HL-60 (cell line): ENCODE results near the gene SLC37A2.

Source experiments
- DNase-seq, 2 experiments: peaks; one replicate each; pipeline ENCODE4 v3.0.0-alpha.2; 2010 to 2020; ENCODE audit warnings: low read depth in 1 of 2, low spot score in 1 of 2
- H3K27ac ChIP-seq: fragments of 250-450 bp; sonication (Bioruptor Pico); replicated peaks from 2 replicates; pipeline ENCODE4 v1.5.1; 2020; ENCODE audit warnings: mild to moderate bottlenecking, moderate library complexity
- H3K27me3 ChIP-seq: fragments of 250-450 bp; sonication (Bioruptor Pico); 2 replicates; pipeline ENCODE4 v1.5.1; 2021; ENCODE audit warnings: mild to moderate bottlenecking, moderate library complexity; ENCODE audit not compliant: insufficient read depth, poor library complexity, severe bottlenecking
- H3K4me3 ChIP-seq: replicated peaks from 2 replicates; pipeline ENCODE4 v1.5.1; 2011; ENCODE audit warnings: mild to moderate bottlenecking, control low read depth, low read length; ENCODE audit not compliant: insufficient read depth
- GABPA ChIP-seq: IDR thresholded peaks from 2 replicates; pipeline ENCODE4 v1.6.1; 2012; ENCODE audit warnings: low read depth
- POLR2AphosphoS5 ChIP-seq: IDR thresholded peaks from 2 replicates; pipeline ENCODE4 v1.6.1; 2012; ENCODE audit warnings: low read depth
- SPI1 ChIP-seq: IDR thresholded peaks from 2 replicates; pipeline ENCODE4 v1.6.1; 2012; ENCODE audit warnings: low read depth, mild to moderate bottlenecking, borderline replicate concordance
- TF ChIP-seq, protein P1 (sequence below): IDR thresholded peaks from one replicate; pipeline ENCODE4 v1.5.1; 2011; ENCODE audit warnings: low read length, control low read depth, inconsistent platforms; ENCODE audit not compliant: insufficient read depth
- TF ChIP-seq, protein P2 (sequence below): IDR thresholded peaks from 2 replicates; pipeline ENCODE4 v1.6.1; 2012; ENCODE audit warnings: low read depth; ENCODE audit not compliant: insufficient replicate concordance

The SLC37A2 gene

DNA sequence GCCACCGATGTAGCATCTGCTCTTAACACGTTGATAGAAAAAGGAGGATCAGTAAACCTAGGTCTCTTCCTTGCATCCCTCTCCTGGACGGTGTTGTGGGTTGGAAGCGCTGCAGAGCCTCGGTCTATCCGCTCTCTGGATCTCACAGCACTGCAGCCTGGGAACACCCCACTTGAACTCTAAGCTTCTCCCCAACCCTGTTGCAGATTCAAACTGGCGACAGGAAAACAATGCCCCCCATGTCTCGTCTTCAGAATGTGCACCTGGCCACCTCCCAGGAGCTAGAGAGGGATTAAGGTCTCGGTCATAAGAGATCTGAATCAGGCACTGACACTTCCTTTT, 47.9 kb downstream of the SLC37A2 start:
- peak in 1 of 2 experiments; percentile 6 for DNase-seq
- TF ChIP-seq, protein P1, sequence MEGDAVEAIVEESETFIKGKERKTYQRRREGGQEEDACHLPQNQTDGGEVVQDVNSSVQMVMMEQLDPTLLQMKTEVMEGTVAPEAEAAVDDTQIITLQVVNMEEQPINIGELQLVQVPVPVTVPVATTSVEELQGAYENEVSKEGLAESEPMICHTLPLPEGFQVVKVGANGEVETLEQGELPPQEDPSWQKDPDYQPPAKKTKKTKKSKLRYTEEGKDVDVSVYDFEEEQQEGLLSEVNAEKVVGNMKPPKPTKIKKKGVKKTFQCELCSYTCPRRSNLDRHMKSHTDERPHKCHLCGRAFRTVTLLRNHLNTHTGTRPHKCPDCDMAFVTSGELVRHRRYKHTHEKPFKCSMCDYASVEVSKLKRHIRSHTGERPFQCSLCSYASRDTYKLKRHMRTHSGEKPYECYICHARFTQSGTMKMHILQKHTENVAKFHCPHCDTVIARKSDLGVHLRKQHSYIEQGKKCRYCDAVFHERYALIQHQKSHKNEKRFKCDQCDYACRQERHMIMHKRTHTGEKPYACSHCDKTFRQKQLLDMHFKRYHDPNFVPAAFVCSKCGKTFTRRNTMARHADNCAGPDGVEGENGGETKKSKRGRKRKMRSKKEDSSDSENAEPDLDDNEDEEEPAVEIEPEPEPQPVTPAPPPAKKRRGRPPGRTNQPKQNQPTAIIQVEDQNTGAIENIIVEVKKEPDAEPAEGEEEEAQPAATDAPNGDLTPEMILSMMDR = no peak
- no peak for TF ChIP-seq POLR2AphosphoS5
- TF ChIP-seq, protein P2, sequence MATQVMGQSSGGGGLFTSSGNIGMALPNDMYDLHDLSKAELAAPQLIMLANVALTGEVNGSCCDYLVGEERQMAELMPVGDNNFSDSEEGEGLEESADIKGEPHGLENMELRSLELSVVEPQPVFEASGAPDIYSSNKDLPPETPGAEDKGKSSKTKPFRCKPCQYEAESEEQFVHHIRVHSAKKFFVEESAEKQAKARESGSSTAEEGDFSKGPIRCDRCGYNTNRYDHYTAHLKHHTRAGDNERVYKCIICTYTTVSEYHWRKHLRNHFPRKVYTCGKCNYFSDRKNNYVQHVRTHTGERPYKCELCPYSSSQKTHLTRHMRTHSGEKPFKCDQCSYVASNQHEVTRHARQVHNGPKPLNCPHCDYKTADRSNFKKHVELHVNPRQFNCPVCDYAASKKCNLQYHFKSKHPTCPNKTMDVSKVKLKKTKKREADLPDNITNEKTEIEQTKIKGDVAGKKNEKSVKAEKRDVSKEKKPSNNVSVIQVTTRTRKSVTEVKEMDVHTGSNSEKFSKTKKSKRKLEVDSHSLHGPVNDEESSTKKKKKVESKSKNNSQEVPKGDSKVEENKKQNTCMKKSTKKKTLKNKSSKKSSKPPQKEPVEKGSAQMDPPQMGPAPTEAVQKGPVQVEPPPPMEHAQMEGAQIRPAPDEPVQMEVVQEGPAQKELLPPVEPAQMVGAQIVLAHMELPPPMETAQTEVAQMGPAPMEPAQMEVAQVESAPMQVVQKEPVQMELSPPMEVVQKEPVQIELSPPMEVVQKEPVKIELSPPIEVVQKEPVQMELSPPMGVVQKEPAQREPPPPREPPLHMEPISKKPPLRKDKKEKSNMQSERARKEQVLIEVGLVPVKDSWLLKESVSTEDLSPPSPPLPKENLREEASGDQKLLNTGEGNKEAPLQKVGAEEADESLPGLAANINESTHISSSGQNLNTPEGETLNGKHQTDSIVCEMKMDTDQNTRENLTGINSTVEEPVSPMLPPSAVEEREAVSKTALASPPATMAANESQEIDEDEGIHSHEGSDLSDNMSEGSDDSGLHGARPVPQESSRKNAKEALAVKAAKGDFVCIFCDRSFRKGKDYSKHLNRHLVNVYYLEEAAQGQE = no peak
- TF ChIP-seq SPI1 = no peak
- TF ChIP-seq GABPA = no peak
- peak overlapping the region; percentile 74 for H3K27ac ChIP-seq
- no peaks in the 10 kb centered on the region for H3K27me3 ChIP-seq
- H3K4me3 ChIP-seq = peak overlapping the region; percentile 91

DNA sequence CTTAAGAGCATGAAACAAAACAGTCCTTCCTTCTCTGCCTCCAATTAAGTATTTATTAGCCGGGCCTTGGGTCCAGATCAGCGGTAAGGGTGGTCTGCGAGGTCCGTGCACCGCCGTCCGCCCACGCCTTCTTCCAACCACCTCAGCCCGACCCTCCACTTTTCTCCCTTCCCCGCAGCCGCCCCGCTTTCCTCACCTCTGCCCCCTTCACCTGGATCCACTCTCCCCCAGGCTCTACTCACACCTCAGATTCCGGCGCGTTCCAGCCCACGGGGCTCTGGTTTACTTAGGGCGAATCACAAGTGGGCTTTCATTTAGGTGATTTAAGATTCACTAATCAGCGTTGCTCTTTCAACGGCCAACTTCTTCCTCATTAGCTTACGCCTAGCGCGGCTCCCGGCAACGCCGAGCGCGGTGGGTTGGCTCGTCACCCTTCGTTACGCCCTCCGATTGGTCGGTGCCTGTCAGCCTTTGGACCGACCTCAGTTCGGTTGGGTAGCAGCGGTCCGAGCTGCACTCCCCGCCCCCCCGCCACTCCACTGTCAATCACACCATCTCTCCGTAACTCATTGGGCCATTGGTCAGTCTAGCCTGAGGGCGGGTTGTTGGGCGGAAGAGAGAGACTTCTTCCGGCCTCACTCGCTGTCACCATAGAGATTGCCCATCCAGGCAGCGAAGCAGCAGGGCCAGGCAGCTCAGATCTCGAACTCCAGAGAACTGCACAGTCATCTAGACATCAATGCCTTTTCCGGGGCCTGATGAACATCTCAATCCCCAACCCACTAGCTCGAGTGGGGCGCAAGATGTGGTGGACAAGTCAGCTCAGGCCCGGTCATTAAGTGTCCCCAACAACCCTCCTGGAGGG, 48.5 kb downstream of the SLC37A2 start, which contains the start of gene TMEM218:
TMEM218 (minus strand) TSS at position 284 of the 865 bp plus-strand sequence. CDS start 9,385 bp downstream, outside the sequence.
- H3K4me3 ChIP-seq = peak within 1 kb of the TSS; percentile 91
- H3K27ac ChIP-seq = peak within 1 kb of the TSS; percentile 74
- H3K27me3 ChIP-seq = no peaks in the 10 kb centered on the region
- peak; percentile 94 to 98 for DNase-seq
- TF ChIP-seq, protein P1 = no peak
- TF ChIP-seq POLR2AphosphoS5 (peak; percentile 51; the same call in 1 of the 2 replicates), GABPA (peak; percentile 86), SPI1 (no peak)
- TF ChIP-seq, protein P2 = no peak

DNA sequence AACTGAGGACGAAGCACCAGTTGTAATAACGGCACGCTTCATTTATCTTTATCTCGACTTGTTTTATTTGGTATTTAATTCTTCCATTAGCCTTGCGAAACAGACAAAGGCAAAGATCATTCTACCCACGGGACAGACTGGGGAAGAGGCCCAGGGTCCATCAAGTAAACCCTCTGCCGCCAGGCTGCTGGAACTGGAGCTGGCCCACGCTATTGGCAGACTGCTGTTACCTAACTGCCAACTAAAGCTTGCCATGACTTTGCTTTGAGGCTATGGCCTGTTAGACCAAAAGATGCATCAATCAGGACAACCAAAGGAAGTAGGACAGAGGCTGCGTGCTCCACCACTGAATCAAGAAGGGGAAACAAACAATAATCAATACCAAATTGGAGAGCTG, 49.1 kb downstream of the SLC37A2 start:
- H3K27me3 ChIP-seq = no peaks in the 10 kb centered on the region
- TF ChIP-seq SPI1 (no peak), GABPA (no peak), POLR2AphosphoS5 (no peak)
- TF ChIP-seq, protein P1 = no peak
- TF ChIP-seq, protein P2 = no peak
- H3K4me3 ChIP-seq = peak overlapping the region; percentile 91
- DNase-seq = no peak
- H3K27ac ChIP-seq = 0 out of 2 replicates have a peak overlapping the region, but pooled peaks have one; percentile 74
